ENCODE measurements around the gene CCL5.
A peak's percentile ranks its signal among the peaks of the same experiment; 100 is the strongest.
"Not testable (repeated sequence)": the region's sequence is repeated elsewhere in the genome, so short reads cannot be mapped to it uniquely, and the experiment has no call there.

CCL5 gene

GRCh38 chr17:35897772-35898171 is 17.6 kb upstream of the CCL5 start:
- DNase-seq: not testable (repeated sequence)

DNA sequence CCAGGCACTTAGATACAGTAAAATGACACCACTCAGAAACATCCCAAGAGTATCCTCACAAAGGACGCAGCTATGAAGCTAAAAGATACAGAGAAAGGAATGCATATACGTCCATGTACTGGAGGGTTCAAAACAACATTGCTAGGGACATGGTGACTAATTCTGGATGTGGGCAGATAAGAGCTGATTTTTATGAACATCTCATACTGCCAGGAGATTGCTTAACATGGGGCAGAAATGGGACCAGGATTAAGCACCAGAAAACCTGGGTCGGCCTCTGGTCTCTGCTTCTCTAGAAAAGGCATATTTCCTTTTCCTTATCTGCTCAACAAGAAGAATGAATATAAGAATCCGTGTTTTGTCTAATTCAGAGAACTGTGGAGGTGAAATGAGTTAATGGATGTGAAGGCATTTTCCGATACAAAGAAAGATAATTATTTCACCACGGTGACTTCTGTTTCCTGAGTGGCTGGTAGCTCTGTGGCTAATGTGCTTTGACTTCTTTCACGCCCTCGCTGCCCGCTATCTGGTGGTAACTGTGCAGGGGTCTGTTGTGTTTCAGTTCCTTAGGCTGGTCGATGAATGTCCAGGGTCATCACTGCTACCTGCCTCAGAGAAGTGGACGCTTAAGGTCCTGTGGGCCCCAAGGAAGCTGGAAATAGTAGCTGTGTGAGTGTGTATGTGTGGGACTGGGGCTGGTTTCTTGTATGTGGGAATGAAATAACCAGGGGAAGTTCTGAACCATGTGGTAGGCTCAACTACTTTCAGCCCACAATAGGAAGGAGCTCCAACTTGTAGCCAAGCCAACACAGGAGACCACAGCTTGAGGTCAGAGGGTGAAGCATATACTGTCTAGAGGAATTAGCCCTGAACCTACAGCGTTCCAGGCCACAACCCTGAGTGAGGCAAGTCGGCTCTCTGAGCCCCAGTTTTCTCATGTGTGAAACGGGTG is 15.8 kb upstream of the CCL5 start:
- no peak for DNase-seq

- DNase-seq: no peak
These were observed 14.0 kb upstream of the CCL5 start for GRCh38 chr17:35894206-35894605.

- no peak for DNase-seq
These were observed 13.6 kb upstream of the CCL5 start for GRCh38 chr17:35893751-35894150.

DNA sequence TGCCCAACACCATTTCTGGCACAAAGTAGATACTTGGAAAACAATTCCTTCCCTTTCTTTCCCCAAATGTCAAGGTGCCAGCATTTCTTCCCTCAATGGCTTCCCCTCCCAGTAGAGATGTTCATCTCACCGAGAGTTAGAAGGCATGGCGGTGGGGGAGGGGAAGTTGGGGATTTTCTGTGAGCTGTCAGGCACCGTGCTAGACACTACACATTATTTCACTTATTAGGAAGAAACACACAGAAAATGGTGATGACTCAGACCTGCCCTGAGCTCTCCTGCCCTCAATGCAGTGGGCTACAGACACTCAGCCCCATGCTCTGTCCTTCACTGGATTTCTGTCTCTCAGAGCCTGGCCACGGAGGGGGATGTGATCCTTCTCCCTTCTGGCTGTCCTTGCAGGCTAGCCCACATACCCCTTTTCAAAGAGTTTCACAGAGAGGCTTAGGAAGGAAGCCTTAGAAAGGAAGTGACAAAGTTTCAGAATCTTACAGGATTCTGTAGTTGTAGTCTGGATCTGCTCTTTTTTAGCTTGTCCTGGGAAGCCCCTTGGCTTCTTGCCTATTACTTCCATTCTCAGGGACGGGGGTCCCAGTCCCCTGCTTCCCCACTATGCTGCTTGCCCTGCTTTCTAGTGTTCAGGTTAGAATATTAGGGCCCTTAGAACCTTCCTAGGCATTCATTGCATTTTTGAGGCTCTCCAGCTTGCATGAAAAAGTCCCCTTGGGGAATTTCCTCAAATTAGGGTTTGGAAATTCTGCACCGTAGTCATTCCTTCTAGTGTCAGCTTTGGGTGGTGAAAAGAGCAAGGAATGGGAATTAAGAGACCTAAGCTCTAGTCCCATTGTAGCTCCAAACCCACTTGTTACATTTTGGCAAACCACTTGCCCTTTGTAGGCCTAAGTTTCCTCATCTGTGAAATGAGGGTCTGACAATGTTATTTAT is 12.2 kb upstream of the CCL5 start:
- no peak for DNase-seq

- DNase-seq: no peak
These were observed 11.1 kb upstream of the CCL5 start for GRCh38 chr17:35891269-35891668.

DNA sequence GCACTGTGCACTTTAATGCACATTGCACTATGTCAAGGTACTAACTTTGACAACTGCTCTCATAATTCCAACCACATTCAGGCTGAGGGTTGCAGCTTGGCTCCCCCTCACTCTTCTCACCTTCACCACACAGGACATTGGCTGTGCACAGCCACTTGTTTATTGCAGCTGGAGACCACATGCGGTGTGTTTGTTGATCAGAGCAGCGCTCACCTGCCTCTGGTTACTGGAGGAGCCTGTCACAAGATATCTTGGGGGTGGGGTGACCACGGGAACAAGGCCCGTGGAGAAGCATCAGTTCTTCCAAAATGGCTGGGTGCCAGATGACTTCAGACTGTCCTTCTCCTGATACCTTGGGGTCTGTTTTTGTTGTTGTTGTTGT is 10.6 kb upstream of the CCL5 start:
- DNase-seq: no peak

DNA sequence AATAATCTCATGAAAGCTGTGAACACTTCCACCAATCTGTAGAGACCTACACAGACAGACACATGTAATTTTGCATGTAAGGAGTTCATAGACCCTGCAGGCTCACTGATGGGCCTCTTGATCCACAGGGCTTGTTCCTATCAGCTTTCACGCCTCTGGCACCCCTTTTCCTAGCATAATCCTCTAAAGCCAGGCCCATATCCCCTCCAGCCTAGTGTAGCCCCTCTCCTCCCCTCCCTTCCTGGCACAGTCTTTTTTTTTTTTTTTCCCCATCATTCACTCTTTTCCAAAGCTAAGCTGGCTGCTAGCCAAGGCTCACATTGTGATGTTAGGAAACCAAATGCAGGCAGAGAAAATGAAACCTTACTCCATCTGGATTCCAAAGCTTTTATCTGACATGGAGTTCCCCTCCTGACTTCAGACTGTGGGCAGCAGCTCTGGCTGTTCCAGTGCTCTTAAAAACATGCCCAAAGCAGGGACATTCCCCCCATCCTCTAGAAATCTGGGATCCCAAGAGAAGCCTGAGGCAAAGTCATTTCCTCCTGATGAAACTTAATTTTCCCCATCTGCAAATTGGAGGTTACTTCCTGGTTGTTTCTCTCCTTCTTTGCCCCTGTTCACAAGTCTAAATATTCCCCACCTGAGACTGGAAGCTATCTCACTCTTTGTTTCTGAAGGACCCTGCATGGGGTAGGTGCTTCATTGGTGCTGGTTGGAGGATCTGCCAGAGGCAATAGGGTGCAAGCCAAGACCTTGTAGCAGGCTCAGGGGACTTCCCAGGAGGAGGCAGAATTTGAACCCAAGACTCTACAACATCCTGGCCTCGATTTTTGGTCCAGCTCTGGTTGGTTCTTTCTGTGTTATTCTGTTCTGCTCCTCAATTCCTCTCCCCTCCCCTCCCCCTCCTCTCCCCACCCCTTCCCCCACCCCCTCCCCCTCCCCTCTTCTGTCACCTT is 9.9 kb upstream of the CCL5 start:
- DNase-seq: peak; percentile 1

DNA sequence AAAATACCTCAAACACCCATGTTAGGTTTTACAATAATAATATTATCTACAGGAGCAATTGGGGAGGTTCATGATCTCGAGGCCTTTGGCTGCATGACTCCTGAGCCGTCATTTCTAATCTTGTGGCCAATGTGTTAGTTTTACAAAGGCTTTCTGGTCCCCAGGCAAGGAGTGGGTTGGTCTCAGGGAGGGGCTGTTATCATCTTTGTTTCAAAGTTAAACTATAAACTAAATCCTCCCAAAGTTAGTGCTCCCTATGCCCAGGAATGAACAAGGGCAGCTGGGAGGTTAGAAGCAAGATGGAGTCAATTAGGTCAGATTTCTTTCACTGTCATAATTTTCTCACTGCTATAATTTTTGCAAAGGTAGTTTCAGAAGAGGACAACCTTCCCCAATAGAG is 9.1 kb upstream of the CCL5 start:
- DNase-seq: no peak

GRCh38 chr17:35878361-35878760 is 1.8 kb downstream of the CCL5 start:
- no peak for DNase-seq

- no peak for DNase-seq
These were observed 2.7 kb downstream of the CCL5 start for GRCh38 chr17:35877345-35878029.

- DNase-seq: no peak
These were observed 3.6 kb downstream of the CCL5 start for GRCh38 chr17:35876534-35876933.

DNA sequence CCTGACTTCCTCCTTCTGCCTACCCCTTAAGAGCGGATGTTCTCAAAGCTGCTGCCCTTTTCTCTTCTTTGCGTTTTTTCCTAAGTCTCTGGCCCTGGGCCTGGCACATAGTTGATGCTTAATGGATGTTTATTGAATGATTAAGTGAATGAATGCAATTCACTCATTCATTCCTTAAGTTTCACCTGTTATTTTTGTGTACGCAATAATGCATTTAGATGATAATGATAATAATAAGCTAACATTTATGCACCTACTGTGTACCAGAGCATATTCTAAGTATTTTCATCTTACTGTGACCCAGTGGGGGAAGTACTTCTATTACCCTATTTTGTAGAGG is 4.4 kb downstream of the CCL5 start:
- DNase-seq: no peak

GRCh38 chr17:35875072-35875799 is 4.9 kb downstream of the CCL5 start:
- no peak for DNase-seq

- DNase-seq: no peak
These were observed 7.8 kb downstream of the CCL5 start for GRCh38 chr17:35872196-35872980.

- DNase-seq: no peak
These were observed 9.0 kb downstream of the CCL5 start for GRCh38 chr17:35870906-35871819.

- DNase-seq: no peak
These were observed 11.4 kb downstream of the CCL5 start, which contains the start of gene HEATR9 for GRCh38 chr17:35868737-35869136. HEATR9 (minus strand) TSS chr17:35868891; CDS start chr17:35868742, 149 bp downstream.

DNA sequence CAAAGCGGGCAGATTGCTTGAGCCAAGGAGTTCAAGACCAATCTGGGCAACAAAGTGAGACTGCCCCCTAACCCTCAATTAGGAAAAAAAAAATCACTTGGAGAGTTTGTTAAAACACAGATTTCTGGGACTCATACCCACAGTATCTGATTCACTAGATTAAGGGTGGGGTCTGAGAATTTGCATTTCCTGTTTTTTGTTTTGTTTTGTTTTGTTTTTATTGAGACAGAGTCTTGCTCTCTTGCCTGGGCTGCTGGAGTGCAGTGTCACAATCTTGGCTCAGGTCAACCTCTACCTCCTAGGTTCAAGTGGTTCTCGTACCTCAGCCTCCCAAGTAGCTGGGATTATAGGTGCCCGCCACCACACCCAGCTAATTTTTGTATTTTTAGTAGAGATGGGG is 12.6 kb downstream of the CCL5 start:
- no peak for DNase-seq

DNA sequence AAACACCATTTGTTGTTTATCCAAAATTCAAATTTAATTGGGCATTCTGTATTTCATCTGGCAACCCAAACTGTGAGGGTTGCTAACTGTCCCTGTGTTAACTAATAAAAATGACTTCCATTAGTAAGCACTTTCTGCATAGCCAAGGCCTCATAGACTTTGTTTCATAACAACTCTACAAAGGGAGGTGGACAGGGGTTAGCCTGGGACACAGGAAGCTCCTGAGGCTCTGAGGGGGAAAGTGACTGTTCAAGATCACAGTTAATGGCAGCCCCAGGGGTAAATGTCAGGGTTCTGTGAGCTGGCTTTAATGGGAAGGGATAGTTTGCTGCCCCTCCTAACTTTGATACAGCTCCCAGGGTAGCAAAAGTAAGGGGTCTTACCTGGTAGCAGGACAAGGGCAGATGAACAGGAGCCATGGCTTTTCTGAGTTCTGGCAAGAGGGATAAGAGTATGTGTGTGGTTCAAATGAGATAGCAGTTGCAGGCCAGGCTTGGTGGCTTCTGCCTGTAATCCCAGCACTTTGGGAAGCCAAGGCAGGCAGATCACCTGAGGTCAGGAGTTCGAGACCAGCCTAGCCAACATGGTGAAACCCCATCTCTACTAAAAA is 13.7 kb downstream of the CCL5 start:
- DNase-seq: no peak
